NCI-H187 (cell line): ENCODE data around the gene INPP4B.
"Not testable (repeated sequence)": the region's sequence is repeated elsewhere in the genome, so short reads cannot be mapped to it uniquely, and the experiment has no call there.

Experiments
- DNase-seq, 2 experiments: peaks; one replicate each; lab custom pipeline; 2025; lab: John Stamatoyannopoulos, UW

Gene INPP4B

DNA sequence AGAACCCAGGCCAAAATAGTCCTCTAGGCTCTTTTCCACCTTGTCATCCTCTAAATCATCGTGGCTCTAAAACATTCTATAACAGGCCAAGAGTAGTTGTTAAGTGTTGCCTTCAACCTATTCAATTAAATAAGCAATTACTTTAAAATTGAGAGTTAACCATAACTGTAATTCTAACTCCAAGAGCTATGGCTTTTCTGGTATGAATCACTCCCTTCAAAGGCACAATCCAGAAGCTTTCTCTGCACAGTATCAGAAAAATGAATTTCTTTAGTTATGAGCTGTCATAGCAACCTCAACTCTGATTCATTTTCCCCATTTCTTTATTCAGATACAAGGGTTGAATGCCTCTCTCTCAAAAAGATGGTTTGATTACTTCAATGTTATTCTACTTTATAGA lies 21.7 kb downstream of the INPP4B start:
- no peak for DNase-seq

DNA sequence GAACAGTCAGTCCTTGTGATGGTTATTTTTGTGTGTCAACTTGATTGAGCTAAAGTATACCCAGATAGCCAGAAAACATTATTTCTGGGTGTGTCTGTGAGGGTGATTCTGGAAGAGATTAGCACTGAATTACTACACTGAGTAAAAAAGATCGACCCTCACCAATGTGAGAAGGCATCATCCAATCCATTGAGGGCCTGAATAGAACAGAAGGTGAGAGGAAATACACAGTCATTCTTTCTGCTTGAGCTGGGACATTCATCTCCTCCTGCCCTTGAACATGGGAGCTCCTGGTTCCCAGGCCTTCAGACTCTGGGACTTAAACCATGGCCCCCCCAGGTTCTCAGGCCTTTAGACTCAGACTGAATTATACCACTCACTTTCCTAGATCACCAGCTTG lies 22.3 kb downstream of the INPP4B start:
- DNase-seq, result no peak

DNA sequence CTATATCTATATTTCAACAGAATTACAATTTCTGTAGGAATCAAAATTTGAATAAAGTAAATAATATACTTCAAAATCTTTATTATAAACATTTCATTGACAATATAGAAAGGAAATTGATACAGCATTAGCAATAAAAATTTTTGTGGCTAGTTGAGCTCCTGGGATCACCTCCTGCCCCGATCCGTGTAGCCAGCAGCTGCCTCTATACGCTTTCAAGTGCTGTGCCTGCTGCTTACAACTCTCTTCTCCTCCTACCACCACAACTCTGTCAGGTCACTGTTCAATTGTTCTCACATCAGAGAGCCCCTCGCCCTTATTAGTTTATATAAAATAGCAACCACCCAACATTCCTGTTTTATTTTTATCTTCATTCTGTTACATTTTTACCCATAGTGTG lies 27.6 kb downstream of the INPP4B start:
- DNase-seq, result no peak

DNA sequence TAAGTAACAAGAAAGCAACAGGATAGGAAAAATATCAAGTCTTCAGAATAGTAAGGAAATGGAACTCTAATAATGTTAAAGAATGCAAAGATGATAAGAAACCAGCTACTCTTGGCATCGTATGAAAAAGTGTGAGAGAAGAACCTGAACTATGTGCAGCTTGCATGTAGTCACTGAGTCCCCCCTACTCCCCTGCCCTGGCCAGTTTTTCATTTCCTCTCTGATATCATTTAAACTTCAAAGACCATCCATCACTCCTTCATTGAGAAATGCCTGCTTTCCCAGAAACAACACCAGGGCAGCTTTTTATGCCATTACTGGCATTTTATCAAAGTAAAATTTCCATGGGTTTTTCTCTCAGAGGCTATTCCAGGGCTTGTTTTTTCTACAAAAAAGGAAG lies 28.1 kb downstream of the INPP4B start:
- no peak for DNase-seq

DNA sequence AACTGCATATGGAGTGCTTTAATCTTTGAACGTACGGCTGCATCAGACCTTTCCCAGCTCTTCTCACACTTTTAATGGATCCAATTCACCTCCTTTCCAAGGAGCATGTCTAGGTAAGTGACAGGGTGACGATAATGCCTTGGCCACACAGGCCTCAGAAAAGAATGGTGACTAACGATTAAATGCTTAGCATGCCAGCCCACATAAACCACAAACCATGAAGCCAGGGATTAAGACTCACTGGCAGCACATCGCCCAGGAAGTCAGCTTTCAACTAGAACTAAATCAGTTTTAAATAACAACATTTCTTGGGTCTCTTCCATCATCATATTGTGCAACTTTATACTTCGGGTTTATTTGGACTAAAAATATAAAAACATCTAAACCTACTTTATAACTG lies 28.7 kb downstream of the INPP4B start:
- peak; percentile 3 to 66 for DNase-seq

DNA sequence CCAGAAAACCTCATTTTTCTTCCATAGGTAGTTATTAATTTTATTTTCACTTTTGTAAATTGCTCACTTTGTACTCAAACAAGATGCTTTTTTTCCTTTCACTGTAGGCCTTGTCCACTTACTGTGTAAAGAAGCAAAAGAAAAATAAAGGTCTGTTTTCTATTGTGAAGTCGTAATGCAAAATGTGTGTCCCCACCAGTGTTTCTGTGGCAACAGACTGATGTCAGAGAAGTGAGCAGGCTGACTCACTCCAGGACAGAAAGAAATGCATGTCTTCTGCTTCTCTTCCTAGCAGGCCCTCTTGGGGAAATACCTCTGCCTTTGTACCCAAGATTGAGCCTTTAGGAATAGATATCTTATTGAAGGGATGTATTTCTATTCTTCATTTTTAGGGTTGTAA lies 30.3 kb downstream of the INPP4B start:
- DNase-seq, result no peak

DNA sequence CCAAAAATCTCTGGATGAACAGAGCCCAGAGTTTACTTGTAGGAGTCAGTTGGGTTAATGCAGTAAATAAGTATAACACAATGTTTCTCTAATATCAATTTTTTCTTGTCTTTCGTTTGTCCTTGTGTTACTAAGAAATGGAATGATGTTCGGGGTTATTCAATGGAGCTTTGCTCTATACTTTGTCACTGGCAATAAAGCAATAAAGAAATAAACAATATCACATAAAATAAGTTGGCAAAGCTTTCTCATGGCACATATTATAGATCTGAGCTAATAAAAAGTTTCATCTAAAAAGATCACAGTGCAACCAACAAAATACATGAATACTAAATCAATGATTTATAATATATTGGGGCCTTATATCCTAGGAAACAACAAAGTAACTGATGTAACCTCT lies 32.7 kb downstream of the INPP4B start:
- DNase-seq, result no peak

DNA sequence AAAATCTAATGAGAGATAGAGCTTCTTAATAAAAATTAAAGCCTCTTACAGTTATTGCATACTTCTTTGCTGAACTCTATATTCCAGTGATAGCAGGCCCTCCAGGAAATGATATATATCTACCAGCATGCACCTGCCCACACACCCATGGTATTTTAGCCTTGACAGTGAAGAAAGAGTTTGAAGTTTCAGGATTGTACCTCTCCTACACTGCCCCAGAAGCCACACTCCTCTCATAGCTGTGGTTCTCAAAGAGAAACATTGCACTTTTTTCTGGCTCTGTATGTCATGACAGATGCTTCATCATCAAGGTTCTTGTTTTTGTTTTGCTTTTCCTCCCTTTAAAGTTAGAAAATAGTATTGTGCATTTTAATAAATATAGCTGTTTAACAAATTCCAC lies 34.0 kb downstream of the INPP4B start:
- DNase-seq, result no peak

DNA sequence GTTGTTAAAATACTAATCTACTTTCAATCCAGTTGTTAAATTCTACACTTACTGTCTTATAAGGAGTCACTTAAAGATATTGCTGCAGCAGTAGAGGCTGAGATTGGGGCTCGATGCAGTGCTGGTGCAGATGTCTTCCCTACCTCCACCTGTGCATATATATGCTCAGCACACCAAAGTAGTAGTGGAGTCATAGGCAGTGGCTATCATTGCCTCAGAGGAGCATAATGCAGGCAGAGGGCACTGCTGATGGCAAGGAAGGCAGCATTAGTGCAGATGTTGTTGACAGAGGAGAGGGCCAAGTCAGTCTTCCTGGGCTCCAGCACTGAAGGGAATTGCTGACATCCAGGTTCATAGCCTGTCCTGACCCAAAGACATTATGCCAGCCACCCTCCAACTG lies 35.1 kb downstream of the INPP4B start:
- no peak for DNase-seq

DNA sequence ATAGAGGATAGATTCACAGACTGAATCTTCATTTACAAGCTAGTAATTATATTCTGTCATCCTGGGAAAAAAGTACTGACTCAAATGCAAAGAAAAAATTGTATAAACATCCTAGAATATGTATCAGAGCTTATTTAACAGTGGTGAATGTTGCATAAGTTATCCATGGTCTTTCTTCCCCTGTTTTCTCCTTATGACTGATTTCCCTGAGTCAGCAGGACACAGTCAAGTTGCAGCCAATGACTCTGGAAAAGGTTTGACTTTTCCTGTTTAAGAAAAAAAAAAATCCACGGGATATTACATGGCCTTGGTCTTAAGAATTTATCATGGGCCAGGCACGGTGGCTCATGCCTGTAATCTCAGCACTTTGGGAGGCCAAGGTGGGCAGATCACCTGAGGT lies 36.5 kb downstream of the INPP4B start:
- no peak for DNase-seq

DNA sequence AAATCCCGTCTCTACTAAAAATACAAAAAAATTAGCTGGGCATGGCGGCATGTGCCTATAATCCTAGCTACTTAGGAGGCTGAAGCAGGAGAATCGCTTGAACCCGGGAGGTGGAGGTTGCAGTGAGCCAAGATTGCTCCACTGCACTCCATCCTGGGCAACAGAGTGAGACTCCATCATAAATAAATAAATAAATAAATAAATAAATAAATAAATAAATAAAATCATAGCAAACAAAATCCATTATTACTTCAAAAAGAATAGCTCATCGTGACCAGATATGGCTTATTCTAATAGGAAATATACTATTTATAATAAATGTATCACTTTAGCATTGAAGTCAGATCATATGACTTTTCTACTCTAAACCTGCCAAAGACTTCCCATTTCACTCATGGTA lies 42.2 kb downstream of the INPP4B start:
- not testable (repeated sequence) for DNase-seq

DNA sequence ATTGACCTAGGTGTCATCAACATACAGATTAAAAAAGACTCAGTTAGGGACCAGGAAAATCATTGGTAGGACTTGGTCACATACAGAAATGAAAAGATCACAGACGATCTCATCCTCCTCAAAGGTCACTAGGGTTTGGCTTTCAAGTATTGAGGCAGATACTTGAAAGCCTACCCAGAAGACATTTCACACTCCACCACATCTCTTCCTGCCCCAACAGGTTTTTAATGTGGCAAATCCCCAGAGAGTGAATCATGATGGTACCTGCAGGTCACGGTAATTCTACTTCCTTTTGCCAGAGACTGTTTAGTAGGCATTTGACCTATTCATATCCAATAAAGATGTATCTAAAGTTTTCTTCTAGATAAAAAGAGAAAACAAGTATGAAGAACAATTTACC lies 44.1 kb downstream of the INPP4B start:
- no peak for DNase-seq

DNA sequence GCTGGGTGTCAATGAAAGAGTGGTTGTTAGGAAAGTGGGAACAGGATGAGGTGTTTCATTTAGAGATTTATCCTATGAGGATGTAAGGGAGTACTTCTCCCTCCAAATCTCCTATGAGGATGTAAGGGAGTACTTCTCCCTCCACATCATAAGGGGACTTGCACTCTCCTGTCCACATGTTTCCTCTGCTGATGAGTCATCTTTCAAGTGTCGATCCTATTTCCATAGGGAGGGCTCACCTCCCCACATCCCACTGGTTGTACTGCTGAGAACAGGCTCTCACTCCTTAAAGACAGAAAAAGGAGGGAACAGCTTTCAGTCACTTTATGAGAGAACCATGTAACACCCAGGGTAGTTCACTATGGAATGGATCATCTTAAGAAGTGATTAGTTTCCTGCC lies 65.0 kb downstream of the INPP4B start:
- DNase-seq, result no peak

DNA sequence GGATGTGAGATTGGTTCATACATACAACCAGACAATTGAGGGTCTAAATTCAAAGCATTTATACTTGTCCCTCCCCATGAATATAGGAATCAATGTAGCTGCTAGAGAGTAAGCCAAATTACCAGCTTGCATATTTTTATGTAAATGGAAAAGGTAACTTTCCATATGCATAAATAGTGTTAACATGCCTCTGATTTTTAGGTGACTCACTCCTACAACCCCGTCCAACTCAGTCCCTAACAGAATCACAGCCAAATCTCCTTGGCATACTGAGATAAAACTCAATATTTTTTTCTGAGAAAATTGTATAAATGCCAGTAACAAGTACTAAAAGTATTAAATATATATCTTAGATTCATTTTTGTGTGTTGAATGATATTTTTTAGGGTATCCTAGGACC lies 67.2 kb downstream of the INPP4B start:
- DNase-seq, result no peak

DNA sequence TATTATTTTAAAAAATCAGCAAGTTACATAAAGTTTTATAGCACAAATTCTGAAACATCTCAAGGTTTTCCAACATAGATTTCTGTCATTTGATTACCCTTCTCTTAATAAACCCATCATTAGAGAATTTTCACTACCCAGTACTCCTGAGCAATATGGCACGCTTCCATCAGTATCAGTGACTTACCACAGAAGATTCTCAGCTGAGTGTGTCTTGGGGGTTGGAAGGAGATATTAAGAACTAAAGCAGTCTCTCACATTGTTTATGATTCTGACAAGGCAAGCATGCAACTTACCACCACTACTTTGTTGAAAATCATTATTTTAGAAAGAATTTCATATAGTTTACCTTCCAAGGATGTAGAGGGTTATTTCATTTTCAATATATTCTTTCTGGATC lies 67.7 kb downstream of the INPP4B start:
- no peak for DNase-seq

DNA sequence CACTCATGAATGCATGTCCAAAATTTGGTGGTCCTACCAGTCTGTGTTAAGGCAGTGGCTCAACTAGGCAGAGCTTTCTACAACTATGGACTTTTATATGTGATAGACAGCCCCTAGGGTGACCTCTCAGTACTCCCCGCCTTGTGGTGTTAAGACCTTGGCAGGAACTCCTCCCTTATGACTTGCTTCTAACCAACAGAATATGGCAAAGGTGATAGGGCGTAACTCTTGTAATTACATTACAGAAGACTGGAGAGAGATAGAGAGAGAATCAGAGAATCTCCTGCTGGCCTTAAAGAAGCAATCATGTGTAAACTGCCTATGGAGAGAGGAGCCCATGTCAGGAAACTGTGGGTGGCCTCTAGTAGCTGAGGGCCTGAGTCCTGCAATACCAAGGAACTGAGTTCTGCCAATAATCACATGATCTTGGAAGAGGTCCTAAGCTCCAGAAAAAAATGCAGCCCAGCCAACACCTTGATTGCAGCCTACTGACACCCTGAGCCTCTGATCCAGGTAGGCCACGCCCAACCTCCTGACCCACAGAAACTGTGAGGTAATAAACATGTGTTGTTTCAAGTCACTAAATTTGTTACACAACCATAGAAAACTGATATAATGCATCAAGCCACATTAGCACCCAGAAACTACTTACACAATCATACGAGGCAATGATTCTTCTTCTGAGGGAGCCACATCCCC lies 68.9 kb downstream of the INPP4B start:
- no peak for DNase-seq

DNA sequence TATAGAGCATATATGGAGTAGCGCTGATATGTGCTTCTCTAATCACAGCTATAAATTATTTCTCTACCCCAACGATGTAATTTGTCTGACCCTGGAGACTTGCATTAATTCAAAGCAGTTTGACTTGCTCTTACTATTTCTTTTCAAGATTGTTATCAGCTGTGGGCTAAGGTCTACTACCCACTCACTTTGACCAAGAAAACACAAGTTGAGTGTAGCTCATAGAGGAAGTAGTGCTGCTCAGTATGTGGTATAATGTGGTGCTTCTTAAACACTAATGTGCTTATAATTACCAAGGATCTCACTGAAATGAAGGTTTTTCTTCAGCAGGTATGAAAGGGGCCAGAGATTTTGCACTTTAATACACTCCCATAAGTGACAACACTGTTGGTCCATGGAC lies 70.1 kb downstream of the INPP4B start:
- no peak for DNase-seq

DNA sequence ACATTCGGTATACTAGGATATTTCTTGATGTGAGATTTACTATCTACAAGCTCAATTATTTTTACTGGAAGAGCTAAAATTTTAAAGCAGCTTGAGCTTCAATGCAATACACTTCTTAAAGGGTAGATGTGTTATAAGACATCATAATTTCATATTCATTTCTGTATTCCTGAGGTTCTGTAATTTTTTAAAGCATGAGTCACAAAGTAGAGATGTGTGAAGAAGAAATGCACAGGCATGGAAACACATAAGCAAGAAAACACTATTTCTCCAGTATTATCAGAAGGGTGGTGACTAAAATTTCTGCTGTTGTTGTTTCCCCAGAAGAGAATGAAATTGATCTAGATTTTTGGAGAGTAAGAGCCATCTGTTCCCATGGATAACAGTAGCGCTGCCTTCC lies 72.6 kb downstream of the INPP4B start:
- no peak for DNase-seq

DNA sequence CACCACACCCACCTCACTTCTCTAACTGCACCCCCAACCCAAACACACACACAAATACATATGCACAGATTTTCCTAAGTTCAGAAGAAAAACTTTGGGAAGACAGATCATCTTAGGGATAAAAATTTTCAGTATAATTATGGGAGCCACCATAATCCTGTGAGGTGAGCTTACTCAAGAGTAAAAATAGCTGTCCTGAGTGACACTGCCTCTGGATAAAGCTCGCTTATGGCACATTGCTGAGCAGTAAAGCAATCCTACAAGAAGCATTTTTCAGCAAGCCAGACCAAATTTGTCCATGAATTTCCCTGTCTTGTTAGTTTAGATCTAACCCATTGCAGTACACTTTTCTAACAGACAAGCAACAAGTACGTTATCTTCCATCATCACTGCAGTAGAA lies 83.8 kb downstream of the INPP4B start:
- DNase-seq, result no peak

DNA sequence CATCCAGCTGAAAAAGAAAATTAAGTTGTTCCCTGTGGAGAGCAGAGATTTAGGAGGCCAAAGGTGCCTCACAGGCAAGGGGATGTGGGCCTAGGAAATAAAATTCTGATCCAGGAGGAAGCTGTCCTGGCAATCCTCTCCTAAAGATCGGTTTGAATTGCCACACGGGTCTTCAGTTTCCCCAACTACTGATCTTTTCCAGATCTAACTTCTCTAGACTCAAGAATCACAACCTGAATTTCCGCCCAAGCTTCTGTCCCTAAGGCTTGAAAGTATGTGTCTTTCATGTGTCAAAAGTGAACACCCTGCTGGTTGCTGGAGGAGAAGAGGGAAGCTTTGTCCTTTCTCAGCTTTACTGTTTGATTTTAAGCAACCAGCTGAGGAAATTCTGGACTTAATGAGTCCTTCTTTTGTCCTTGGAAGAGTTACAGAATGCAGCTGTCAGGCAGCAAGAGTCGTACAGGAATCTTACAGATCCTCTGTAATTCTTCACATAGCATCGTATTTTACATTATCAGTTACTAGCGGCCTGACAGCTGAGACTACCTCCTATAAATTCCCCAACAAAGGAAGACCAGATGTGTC lies 93.8 kb downstream of the INPP4B start:
- no peak for DNase-seq

DNA sequence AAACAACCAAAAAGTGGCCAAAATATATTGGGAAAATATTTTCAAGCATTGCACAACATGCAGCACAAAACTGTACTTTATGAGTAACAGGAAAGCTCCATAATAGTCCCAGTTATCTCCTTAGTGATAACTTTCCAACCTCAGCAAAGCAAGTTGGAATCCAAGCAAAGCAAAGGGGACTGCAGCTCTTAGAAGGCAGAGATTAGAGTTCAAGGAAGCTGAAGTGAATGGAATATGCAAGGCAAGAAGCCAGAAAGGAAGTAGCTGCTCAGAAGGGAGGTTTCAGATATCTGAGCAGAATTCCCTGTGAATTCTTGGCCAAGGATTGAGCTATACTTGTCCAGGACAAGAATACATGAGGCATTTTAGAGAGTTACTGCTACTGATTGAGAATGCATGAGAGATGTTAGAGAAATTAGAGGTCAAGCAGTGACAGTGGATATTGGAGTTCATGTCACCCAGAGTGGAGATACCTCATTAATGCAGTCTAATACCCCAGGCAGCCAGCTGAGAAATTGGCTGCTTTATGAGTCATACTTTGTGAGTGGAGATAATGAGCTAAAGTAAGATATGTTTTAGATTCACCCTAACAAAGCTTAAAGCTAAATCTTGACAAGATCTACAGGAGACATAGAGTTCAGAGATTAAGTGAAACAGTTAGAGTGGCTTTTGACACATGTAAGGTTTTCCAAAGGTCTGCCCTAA lies 102.8 kb downstream of the INPP4B start:
- no peak for DNase-seq

DNA sequence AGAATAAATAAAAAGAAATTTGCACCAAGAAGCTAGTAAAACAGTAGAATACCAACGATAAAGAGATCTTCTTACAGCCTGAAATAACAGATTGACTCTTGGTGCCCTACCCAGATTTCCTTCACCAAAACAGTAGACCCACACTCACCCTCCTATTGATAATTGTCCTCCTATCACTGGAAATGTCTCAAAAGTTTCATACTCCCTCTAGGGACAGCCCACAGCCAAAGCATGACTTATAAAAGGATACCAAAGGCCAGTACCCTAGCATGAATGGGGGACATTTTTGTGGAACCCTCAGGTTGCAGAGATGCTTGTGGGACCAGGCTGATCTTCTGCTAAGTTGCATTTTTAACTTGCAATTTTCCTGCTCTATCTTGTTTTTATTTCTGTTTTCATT lies 104.1 kb downstream of the INPP4B start:
- DNase-seq, result no peak

DNA sequence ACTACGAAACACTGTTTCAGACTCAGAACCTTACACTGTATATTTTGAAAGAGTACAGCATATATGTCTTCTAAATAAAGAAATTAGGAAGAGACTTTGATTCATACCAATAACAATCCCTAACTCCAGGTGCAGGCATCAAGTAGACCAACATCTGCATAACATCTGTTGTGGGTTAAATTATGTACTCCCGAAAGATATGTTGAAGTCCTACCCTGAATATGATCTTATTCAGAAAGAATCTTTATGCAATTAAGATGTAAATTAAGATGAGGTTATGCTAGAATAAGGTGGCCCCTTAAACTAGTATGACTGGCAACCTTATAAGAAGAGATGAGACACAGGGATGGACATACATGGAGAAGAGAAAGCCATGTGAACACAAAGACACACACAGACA lies 117.9 kb downstream of the INPP4B start:
- DNase-seq, result no peak

DNA sequence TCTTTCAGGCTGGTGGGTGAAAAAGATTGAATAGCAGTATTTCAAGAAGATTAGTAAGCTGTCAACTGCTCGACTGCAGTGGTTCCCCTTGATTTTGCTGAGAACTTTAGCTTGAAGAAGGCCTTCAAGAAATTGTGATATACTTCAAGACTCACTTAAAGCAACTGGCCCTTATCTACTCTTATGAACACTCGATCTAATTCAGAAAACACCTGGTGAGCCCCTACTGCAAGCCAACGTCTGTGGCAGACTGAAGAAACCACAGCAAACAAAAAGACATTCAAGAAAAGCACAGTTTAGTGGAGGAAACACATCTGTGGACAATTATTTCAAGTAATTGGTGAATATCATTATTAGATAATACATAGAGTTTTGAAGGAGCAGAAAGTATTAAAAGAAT lies 119.0 kb downstream of the INPP4B start:
- DNase-seq, result no peak
